Measurements from ENCODE around the gene ARSK.
A peak's percentile ranks its signal among the peaks of the same experiment; 100 is the strongest.

The ARSK gene

GRCh38 chr5:95554647-95555548 lies at the start of gene ARSK, which contains the start of gene SKIC3:
Gene ARSK (plus strand): TSS chr5:95555101. CDS start chr5:95555279, 178 bp downstream.
Gene SKIC3 (minus strand): TSS chr5:95554977. CDS start chr5:95547150, 7,827 bp downstream.
- DNase-seq (ENCODE audit: low read depth), result peak; percentile 79

GRCh38 chr5:95508550-95508949 lies 46.4 kb upstream of the ARSK start:
- no peak for DNase-seq (ENCODE audit: low read depth)

GRCh38 chr5:95511606-95512005 lies 43.3 kb upstream of the ARSK start:
- DNase-seq (ENCODE audit: low read depth), result no peak

GRCh38 chr5:95518417-95518816 lies 36.5 kb upstream of the ARSK start:
- DNase-seq (ENCODE audit: low read depth), result no peak

- DNase-seq (ENCODE audit: low read depth), result no peak
These were observed 35.8 kb upstream of the ARSK start for GRCh38 chr5:95519151-95519550.

- DNase-seq (ENCODE audit: low read depth), result no peak
These were observed 35.2 kb upstream of the ARSK start for GRCh38 chr5:95519681-95520080.

GRCh38 chr5:95520206-95520605 lies 34.7 kb upstream of the ARSK start:
- no peak for DNase-seq (ENCODE audit: low read depth)

GRCh38 chr5:95524423-95524822 lies 30.5 kb upstream of the ARSK start:
- DNase-seq (ENCODE audit: low read depth), result no peak

- no peak for DNase-seq (ENCODE audit: low read depth)
These were observed 28.0 kb upstream of the ARSK start for GRCh38 chr5:95526871-95527270.

GRCh38 chr5:95528565-95528964 lies 26.3 kb upstream of the ARSK start:
- DNase-seq (ENCODE audit: low read depth), result no peak

- DNase-seq (ENCODE audit: low read depth), result no peak
These were observed 24.5 kb upstream of the ARSK start for GRCh38 chr5:95530416-95530815.

GRCh38 chr5:95531491-95531890 lies 23.4 kb upstream of the ARSK start:
- DNase-seq (ENCODE audit: low read depth), result no peak

GRCh38 chr5:95532415-95532814 lies 22.5 kb upstream of the ARSK start:
- no peak for DNase-seq (ENCODE audit: low read depth)

- no peak for DNase-seq (ENCODE audit: low read depth)
These were observed 21.8 kb upstream of the ARSK start for GRCh38 chr5:95533106-95533505.

- no peak for DNase-seq (ENCODE audit: low read depth)
These were observed 21.1 kb upstream of the ARSK start for GRCh38 chr5:95533761-95534160.

- no peak for DNase-seq (ENCODE audit: low read depth)
These were observed 17.4 kb upstream of the ARSK start for GRCh38 chr5:95537501-95537900.

- no peak for DNase-seq (ENCODE audit: low read depth)
These were observed 11.7 kb upstream of the ARSK start for GRCh38 chr5:95543017-95543705.

GRCh38 chr5:95549030-95549429 lies 5.9 kb upstream of the ARSK start:
- DNase-seq (ENCODE audit: low read depth), result no peak

GRCh38 chr5:95554331-95554646 lies 612 bp upstream of the ARSK start:
- DNase-seq (ENCODE audit: low read depth), result no peak

GRCh38 chr5:95555553-95555952 lies 652 bp downstream of the ARSK start:
- no peak for DNase-seq (ENCODE audit: low read depth)

- no peak for DNase-seq (ENCODE audit: low read depth)
These were observed 2.9 kb downstream of the ARSK start for GRCh38 chr5:95557841-95558240.

GRCh38 chr5:95562282-95562681 lies 7.4 kb downstream of the ARSK start:
- DNase-seq (ENCODE audit: low read depth), result no peak

- DNase-seq (ENCODE audit: low read depth), result no peak
These were observed 8.5 kb downstream of the ARSK start for GRCh38 chr5:95563367-95563766.
